B cell (primary cell): Measurements from ENCODE around the gene TBC1D22A.

ENCODE experiments used
- EZH2 ChIP-seq: IDR thresholded peaks from 2 replicates; pipeline ENCODE4 v1.6.1; 2012; ENCODE audit warnings: borderline replicate concordance, low read depth, mild to moderate bottlenecking, moderate library complexity, low read length; ENCODE audit not compliant: insufficient read depth, poor library complexity, severe bottlenecking
- TF ChIP-seq, protein P1 (sequence below): fragments of 200-600 bp; IDR thresholded peaks from one replicate; pipeline ENCODE4 v1.8.0; 2022; ENCODE audit warnings: antibody characterized with exemption, mild to moderate bottlenecking

- TF ChIP-seq, protein P1, sequence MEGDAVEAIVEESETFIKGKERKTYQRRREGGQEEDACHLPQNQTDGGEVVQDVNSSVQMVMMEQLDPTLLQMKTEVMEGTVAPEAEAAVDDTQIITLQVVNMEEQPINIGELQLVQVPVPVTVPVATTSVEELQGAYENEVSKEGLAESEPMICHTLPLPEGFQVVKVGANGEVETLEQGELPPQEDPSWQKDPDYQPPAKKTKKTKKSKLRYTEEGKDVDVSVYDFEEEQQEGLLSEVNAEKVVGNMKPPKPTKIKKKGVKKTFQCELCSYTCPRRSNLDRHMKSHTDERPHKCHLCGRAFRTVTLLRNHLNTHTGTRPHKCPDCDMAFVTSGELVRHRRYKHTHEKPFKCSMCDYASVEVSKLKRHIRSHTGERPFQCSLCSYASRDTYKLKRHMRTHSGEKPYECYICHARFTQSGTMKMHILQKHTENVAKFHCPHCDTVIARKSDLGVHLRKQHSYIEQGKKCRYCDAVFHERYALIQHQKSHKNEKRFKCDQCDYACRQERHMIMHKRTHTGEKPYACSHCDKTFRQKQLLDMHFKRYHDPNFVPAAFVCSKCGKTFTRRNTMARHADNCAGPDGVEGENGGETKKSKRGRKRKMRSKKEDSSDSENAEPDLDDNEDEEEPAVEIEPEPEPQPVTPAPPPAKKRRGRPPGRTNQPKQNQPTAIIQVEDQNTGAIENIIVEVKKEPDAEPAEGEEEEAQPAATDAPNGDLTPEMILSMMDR = no peak
- TF ChIP-seq EZH2 = no peak
Measured at GRCh38 chr22:46986788-46987187, 224.3 kb downstream of the TBC1D22A start.
